Measurements from ENCODE around the gene TMEM259. TPM values are rescaled to one million over a fixed set of nuclear protein-coding genes. Genes with fewer than 3 reads are reported as not detected.
A peak's percentile ranks its signal among the peaks of the same experiment; 100 is the strongest.

TMEM259 gene
- total and polyA plus RNA-seq, 2 donors (not counting 3 experiments of a cell fraction or from before 2014, with no cell fraction given): 142 to 297 TPM

- FAIRE-seq (no peak), DNase-seq (ENCODE audit: low read depth, low spot score) (no peak)
- Histone ChIP-seq H3K4me3 (replicated peaks in 1 of 3; ENCODE audit: insufficient read depth in 1 of 3, low read depth in 1 of 3, low read length in 3 of 3) (peak overlapping the region; percentile 9 to 34 (median 13)), H4K20me1 (replicated peaks; ENCODE audit: control insufficient read depth, extremely low read depth, insufficient read depth, low read length) (no peaks in the 10 kb centered on the region), H3K9me1 (replicated peaks; ENCODE audit: control insufficient read depth, extremely low read depth, insufficient read depth, low read length) (no peaks in the 10 kb centered on the region), H3K79me2 (ENCODE audit: control insufficient read depth, insufficient read depth, low read length) (no peaks in the 10 kb centered on the region), H3K4me1 (ENCODE audit: control insufficient read depth, extremely low read depth, insufficient read depth, low read length) (peaks cover 35% of the 10 kb centered on the region), H3K4me2 (ENCODE audit: insufficient read depth, low read length) (peak overlapping the region; percentile 65), H3K9ac (replicated peaks; ENCODE audit: extremely low read depth, insufficient read depth, low read length) (peak overlapping the region; percentile 10), H2AFZ (ENCODE audit: low read depth, low read length) (peak overlapping the region; percentile 81), H3K27me3 (ENCODE audit: control insufficient read depth in 2 of 2, insufficient read depth in 2 of 2, low read length in 2 of 2) (no peaks in the 10 kb centered on the region), H3K27ac (ENCODE audit: insufficient read depth, low read depth, low read length) (no peak overlapping the region), H3K36me3 (ENCODE audit: control insufficient read depth in 2 of 2, extremely low read depth in 1 of 2, insufficient read depth in 2 of 2, low read length in 2 of 2) (no peaks in the 10 kb centered on the region), H3K9me3 (replicated peaks; ENCODE audit: control insufficient read depth, insufficient read depth, low read length) (no peaks in the 10 kb centered on the region)
- no TSS peak for BruUV-seq (replicated peaks)
- ChIA-PET POLR2A (interaction anchor here (1.1 kb wide), 1 partner anchor 41 kb away, joined by 3 read pairs; the partner anchor contains the start of gene CNN2), CTCF (interaction anchor here (0.8 to 2.5 kb wide), 5 partner anchors 10 to 177 kb away, joined by 4 to 10 read pairs (median 7); partner anchors contain the start of gene ABCA7)
- TF ChIP-seq POLR2AphosphoS5 (IDR thresholded peaks at IDR 0.05; ENCODE audit: insufficient read depth, low read depth, low read length) (no peak), POLR2A (IDR thresholded peaks at IDR 0.05; ENCODE audit: low read depth, low read length) (no peak), JUN (IDR thresholded peaks at IDR 0.05; ENCODE audit: borderline replicate concordance, insufficient read depth, insufficient read length, low read depth) (no peak), MAX (IDR thresholded peaks at IDR 0.05; ENCODE audit: insufficient read depth, insufficient read length) (no peak), EZH2 (IDR thresholded peaks at IDR 0.05; ENCODE audit: borderline replicate concordance, low read depth, low read length, severe bottlenecking) (no peak), GATA2 (IDR thresholded peaks at IDR 0.05; ENCODE audit: insufficient read depth, insufficient read length, low read depth, low read length) (no peak), CTCF (IDR thresholded peaks at IDR 0.05; ENCODE audit: extremely low read depth in 1 of 2, insufficient read depth in 1 of 2, low read depth in 1 of 2, low read length in 2 of 2) (no peak), FOS (IDR thresholded peaks at IDR 0.05; ENCODE audit: borderline replicate concordance, insufficient read depth, low read length) (no peak), MYC (IDR thresholded peaks at IDR 0.05; ENCODE audit: low read depth, low read length) (no peak)
- intact Hi-C loops (cut with micrococcal nuclease) (loop anchor here (2.0 kb wide), 1 partner anchor 27 kb away; the partner anchor contains the start of gene POLR2E), dilution Hi-C loops (cut with MboI; ENCODE audit: extremely low pct_ligation_motif_present, low sequenced_read_pairs) (no loop called here)
Measured at GRCh38 chr19:1067341-1067957, 46.5 kb upstream of the TMEM259 start.
